Glutamatergic neuron (in vitro differentiated cells): ENCODE measurements around the gene LIPC. TPM values are rescaled to one million over a fixed set of nuclear protein-coding genes. Genes with fewer than 3 reads are reported as not detected.

Experiments used
- DNase-seq: peaks from one replicate; pipeline ENCODE4 v3.0.0; 2022
- H3K27ac Mint-ChIP-seq: one replicate; pipeline ENCODE4 v1.8.0; 2020; ENCODE audit warnings: mild to moderate bottlenecking, mixed read lengths, inconsistent platforms; ENCODE audit not compliant: unreplicated experiment
- H3K27me3 Mint-ChIP-seq: one replicate; pipeline ENCODE4 v1.8.0; 2020; ENCODE audit warnings: mild to moderate bottlenecking, moderate library complexity, mixed read lengths, inconsistent platforms; ENCODE audit not compliant: unreplicated experiment
- H3K36me3 Mint-ChIP-seq: one replicate; pipeline ENCODE4 v1.8.0; 2020; ENCODE audit warnings: mild to moderate bottlenecking, mixed read lengths, inconsistent platforms; ENCODE audit not compliant: unreplicated experiment
- H3K4me1 Mint-ChIP-seq: one replicate; pipeline ENCODE4 v1.8.0; 2020; ENCODE audit warnings: mild to moderate bottlenecking, low read depth, mixed read lengths, inconsistent platforms; ENCODE audit not compliant: unreplicated experiment
- H3K4me3 Mint-ChIP-seq: one replicate; pipeline ENCODE4 v1.8.0; 2020; ENCODE audit warnings: mild to moderate bottlenecking, mixed read lengths, inconsistent platforms; ENCODE audit not compliant: unreplicated experiment
- H3K9me3 Mint-ChIP-seq: one replicate; pipeline ENCODE4 v1.8.0; 2020; ENCODE audit warnings: mild to moderate bottlenecking, moderate library complexity, mixed read lengths, inconsistent platforms; ENCODE audit not compliant: unreplicated experiment
- total RNA-seq: library from RNA; stranded (reverse); fragmentation: NEBNext Ultra II Directional; extraction: Animal tissue kit (Norgen Biotek cat#: 25700); gene quantifications from one replicate; pipeline ENCODE4 v1.2.1, GENCODE V29; 2021; ENCODE audit not compliant: unreplicated experiment
- TF ChIP-seq, protein P1 (sequence below): fragments of 200-600 bp; sonication (generic); IDR thresholded peaks from one replicate; pipeline ENCODE4 v1.5.0; 2021; ENCODE audit not compliant: partially characterized antibody, unreplicated experiment

The LIPC gene
- total RNA-seq, 1 donor from 2014 or later, result not detected

DNA sequence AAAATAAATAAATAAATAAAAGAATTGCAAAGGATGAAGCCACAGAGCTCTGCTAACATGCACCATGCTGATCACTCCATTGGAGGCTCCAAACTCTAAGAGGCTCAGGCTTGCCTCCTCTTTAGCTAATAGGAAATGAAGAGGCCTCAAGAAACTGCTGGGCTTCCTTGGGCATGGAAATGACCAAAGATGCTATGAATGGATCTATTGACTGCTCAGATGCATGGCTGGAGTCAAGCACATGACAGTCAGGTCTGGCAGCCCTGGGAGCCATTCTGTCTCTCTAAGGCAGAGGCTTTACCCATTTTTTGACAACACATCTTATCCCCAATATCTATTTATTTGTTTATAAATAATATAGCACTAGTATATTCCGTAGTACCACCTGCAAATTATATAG is 5.3 kb upstream of the LIPC start:
- H3K4me1 Mint-ChIP-seq, result no peaks in the 10 kb centered on the region
- TF ChIP-seq, protein P1, sequence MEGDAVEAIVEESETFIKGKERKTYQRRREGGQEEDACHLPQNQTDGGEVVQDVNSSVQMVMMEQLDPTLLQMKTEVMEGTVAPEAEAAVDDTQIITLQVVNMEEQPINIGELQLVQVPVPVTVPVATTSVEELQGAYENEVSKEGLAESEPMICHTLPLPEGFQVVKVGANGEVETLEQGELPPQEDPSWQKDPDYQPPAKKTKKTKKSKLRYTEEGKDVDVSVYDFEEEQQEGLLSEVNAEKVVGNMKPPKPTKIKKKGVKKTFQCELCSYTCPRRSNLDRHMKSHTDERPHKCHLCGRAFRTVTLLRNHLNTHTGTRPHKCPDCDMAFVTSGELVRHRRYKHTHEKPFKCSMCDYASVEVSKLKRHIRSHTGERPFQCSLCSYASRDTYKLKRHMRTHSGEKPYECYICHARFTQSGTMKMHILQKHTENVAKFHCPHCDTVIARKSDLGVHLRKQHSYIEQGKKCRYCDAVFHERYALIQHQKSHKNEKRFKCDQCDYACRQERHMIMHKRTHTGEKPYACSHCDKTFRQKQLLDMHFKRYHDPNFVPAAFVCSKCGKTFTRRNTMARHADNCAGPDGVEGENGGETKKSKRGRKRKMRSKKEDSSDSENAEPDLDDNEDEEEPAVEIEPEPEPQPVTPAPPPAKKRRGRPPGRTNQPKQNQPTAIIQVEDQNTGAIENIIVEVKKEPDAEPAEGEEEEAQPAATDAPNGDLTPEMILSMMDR, result no peak
- H3K4me3 Mint-ChIP-seq, result no peak overlapping the region
- H3K27me3 Mint-ChIP-seq, result peaks cover 5% of the 10 kb centered on the region
- no peaks in the 10 kb centered on the region for H3K36me3 Mint-ChIP-seq
- no peak overlapping the region for H3K27ac Mint-ChIP-seq
- DNase-seq, result no peak
- peaks cover 2% of the 10 kb centered on the region for H3K9me3 Mint-ChIP-seq

DNA sequence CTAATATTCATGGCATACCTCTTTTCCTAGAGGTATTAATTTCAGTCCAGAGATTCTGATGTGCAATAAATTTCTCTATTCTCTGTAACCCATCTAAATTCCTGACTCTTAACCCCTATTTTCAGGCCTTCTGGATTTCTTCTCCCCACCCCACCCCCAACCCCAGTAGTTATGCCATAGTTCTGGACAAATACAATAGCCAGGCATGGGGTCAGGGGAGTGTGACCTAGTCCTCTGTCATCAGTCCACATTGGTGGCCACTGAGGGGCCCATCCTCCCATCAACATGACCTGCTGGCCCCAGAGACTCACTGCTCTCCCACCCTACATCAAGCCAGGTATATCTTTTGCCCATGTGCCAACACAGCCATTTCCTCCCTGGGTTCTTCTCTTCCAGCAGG is 3.8 kb upstream of the LIPC start:
- TF ChIP-seq, protein P1, result no peak
- Mint-ChIP-seq H3K27ac (no peak overlapping the region), H3K27me3 (peaks cover 5% of the 10 kb centered on the region), H3K4me3 (no peak overlapping the region), H3K4me1 (peaks cover 5% of the 10 kb centered on the region), H3K9me3 (peaks cover 2% of the 10 kb centered on the region), H3K36me3 (no peaks in the 10 kb centered on the region)
- DNase-seq, result no peak

GRCh38 chr15:58430224-58430787 is 1.5 kb upstream of the LIPC start:
- Mint-ChIP-seq H3K9me3 (peaks cover 2% of the 10 kb centered on the region), H3K27ac (no peak overlapping the region), H3K36me3 (no peaks in the 10 kb centered on the region), H3K4me3 (no peak overlapping the region), H3K4me1 (peaks cover 19% of the 10 kb centered on the region), H3K27me3 (peaks cover 7% of the 10 kb centered on the region)
- DNase-seq, result no peak
- TF ChIP-seq, protein P1, result no peak

GRCh38 chr15:58432401-58432800 is 610 bp downstream of the LIPC start:
- H3K27ac Mint-ChIP-seq, result peak overlapping the region; percentile 26
- H3K9me3 Mint-ChIP-seq, result peaks cover 2% of the 10 kb centered on the region
- TF ChIP-seq, protein P1, result no peak
- H3K36me3 Mint-ChIP-seq, result no peaks in the 10 kb centered on the region
- no peak for DNase-seq
- peaks cover 10% of the 10 kb centered on the region for H3K27me3 Mint-ChIP-seq
- H3K4me1 Mint-ChIP-seq, result peaks cover 19% of the 10 kb centered on the region
- no peak overlapping the region for H3K4me3 Mint-ChIP-seq

- Mint-ChIP-seq H3K27ac (peak overlapping the region; percentile 75), H3K9me3 (peaks cover 2% of the 10 kb centered on the region), H3K36me3 (no peaks in the 10 kb centered on the region), H3K4me3 (peak overlapping the region; percentile 36), H3K27me3 (peaks cover 10% of the 10 kb centered on the region), H3K4me1 (peaks cover 19% of the 10 kb centered on the region)
- peak; percentile 24 for DNase-seq
- TF ChIP-seq, protein P1, result no peak
Observed at GRCh38 chr15:58433597-58434333, 2.0 kb downstream of the LIPC start.
